ENCODE data around the gene GALNT12.

DNA sequence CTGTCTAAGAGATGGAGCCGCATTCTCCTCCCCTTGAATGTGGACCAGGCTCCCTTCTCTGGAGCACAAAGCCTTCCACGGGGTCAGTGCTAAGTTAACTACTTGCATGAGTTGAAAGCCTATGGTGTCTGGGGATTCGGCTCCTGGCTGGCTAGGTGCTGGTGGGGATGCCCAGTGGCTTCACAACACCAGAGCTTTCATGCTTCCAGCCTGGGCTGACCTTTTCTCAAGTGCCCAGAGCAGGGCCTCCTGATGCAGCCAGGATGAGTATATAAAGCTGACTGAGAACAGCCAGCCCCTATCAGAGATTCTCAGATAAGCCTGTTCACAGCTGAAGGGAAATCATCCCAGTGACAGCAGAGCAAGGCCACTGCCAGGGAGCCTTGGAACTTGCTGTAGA lies 11.8 kb downstream of the GALNT12 start:
- TF ChIP-seq ZNF747 (tag by site-specific recombination; IDR thresholded peaks at IDR 0.05), result no peak
- TF ChIP-seq YY1 (tag by site-specific recombination; IDR thresholded peaks at IDR 0.05), result no peak
- no peak for TF ChIP-seq SETDB1 (IDR thresholded peaks at IDR 0.05; ENCODE audit: insufficient read length, low read length)
- TF ChIP-seq CTCF (tag by site-specific recombination; IDR thresholded peaks at IDR 0.05), result no peak
- TF ChIP-seq ZBTB48 (tag by site-specific recombination; IDR thresholded peaks at IDR 0.05), result no peak
- TF ChIP-seq GLI4 (tag by site-specific recombination; IDR thresholded peaks at IDR 0.05), result no peak
- TF ChIP-seq ZNF600 (tag by site-specific recombination; IDR thresholded peaks at IDR 0.05), result no peak
- no peak for TF ChIP-seq ZNF660 (tag by site-specific recombination; IDR thresholded peaks at IDR 0.05)
- TF ChIP-seq INSM2 (tag by site-specific recombination; IDR thresholded peaks at IDR 0.05), result no peak
- TF ChIP-seq, protein P1, sequence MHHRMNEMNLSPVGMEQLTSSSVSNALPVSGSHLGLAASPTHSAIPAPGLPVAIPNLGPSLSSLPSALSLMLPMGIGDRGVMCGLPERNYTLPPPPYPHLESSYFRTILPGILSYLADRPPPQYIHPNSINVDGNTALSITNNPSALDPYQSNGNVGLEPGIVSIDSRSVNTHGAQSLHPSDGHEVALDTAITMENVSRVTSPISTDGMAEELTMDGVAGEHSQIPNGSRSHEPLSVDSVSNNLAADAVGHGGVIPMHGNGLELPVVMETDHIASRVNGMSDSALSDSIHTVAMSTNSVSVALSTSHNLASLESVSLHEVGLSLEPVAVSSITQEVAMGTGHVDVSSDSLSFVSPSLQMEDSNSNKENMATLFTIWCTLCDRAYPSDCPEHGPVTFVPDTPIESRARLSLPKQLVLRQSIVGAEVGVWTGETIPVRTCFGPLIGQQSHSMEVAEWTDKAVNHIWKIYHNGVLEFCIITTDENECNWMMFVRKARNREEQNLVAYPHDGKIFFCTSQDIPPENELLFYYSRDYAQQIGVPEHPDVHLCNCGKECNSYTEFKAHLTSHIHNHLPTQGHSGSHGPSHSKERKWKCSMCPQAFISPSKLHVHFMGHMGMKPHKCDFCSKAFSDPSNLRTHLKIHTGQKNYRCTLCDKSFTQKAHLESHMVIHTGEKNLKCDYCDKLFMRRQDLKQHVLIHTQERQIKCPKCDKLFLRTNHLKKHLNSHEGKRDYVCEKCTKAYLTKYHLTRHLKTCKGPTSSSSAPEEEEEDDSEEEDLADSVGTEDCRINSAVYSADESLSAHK (tag by site-specific recombination; IDR thresholded peaks at IDR 0.05), result no peak
- no peak for TF ChIP-seq BCL11A (tag by site-specific recombination; IDR thresholded peaks at IDR 0.05; ENCODE audit: low read depth)
- no peak for TF ChIP-seq ZNF184 (tag by site-specific recombination; IDR thresholded peaks at IDR 0.05)

All from HEK293 (cell line).